NB4 (cell line): ENCODE data around the gene ZNF148.

Experiments used
- DNase-seq: peaks from one replicate; pipeline ENCODE4 v3.0.0; 2010; ENCODE audit warnings: low read depth
- H3K4me3 ChIP-seq: one replicate; pipeline ENCODE4 v1.5.1; 2011; ENCODE audit warnings: mild to moderate bottlenecking, low read depth, low read length, moderate library complexity
- CTCF ChIP-seq: IDR thresholded peaks from one replicate; pipeline ENCODE4 v1.5.1; 2012; ENCODE audit warnings: low read depth, low read length
- MAX ChIP-seq: IDR thresholded peaks from 2 replicates; pipeline ENCODE4 v1.6.1; 2011; ENCODE audit warnings: low read depth, low read length
- MYC ChIP-seq: IDR thresholded peaks from 2 replicates; pipeline ENCODE4 v1.6.1; 2011; ENCODE audit warnings: low read depth, low read length
- POLR2A ChIP-seq: IDR thresholded peaks from 2 replicates; pipeline ENCODE4 v1.6.1; 2011; ENCODE audit warnings: mild to moderate bottlenecking; ENCODE audit not compliant: insufficient read length; ENCODE audit errors: extremely low read depth

The ZNF148 gene

DNA sequence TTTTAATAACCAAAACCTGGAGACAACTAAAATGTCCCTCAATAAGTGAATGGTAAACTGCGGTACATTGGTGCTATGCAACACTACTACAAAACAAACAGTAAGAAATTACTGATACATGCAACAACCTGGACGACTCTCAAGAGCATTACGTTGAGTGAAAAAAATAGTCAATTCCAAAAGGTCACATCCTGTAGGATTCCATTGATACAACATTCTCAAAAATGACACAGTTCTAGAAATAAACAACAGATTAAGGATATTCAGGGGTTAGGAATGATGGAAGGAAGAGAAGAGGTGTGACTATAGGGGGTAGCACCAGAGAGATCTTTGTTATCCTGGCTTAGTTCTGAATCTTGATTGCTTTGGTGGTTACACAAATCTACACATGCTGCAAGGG, 72.2 kb downstream of the ZNF148 start:
- no peak for DNase-seq

GRCh38 chr3:125300416-125300815, 74.7 kb downstream of the ZNF148 start:
- TF ChIP-seq POLR2A (no peak), MYC (no peak), CTCF (no peak), MAX (no peak)
- no peak for DNase-seq
- H3K4me3 ChIP-seq = no peak overlapping the region

More for the DNA sequence above, 72.2 kb downstream of the ZNF148 start:
- TF ChIP-seq MAX (no peak), CTCF (no peak), POLR2A (no peak), MYC (no peak)
- no peak overlapping the region for H3K4me3 ChIP-seq

- DNase-seq = no peak
- TF ChIP-seq CTCF (no peak), MAX (no peak), POLR2A (no peak), MYC (no peak)
- H3K4me3 ChIP-seq = no peak overlapping the region
These were observed 80.7 kb downstream of the ZNF148 start for GRCh38 chr3:125294411-125294810.

DNA sequence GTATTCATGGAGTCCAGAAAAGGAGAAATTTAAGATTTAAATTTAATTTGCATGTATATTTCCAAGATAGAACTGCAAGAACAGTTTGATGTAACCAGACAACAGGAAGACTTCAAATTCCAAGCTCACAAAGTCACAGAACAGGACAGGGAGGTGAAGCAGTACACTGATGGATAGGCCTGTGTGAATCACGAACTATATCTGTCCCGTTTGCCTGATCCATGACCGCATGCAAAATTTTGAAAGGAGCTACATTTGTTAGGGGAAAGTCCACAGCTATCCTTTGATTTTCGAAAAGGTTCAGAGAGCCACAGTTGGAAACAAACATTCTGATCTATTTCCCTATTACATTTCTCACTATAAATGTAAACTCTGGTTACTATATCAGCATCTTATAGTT, 83.1 kb downstream of the ZNF148 start:
- DNase-seq = no peak
- no peak overlapping the region for H3K4me3 ChIP-seq
- TF ChIP-seq MAX (no peak), POLR2A (no peak), CTCF (no peak), MYC (no peak)

GRCh38 chr3:125289429-125289981, 85.6 kb downstream of the ZNF148 start:
- H3K4me3 ChIP-seq = no peak overlapping the region
- TF ChIP-seq CTCF = no peak
- peak; percentile 7 for DNase-seq

GRCh38 chr3:125287248-125287647, 87.9 kb downstream of the ZNF148 start:
- DNase-seq = no peak
- TF ChIP-seq POLR2A (no peak), CTCF (no peak), MYC (no peak), MAX (no peak)
- H3K4me3 ChIP-seq = no peak overlapping the region
